ENCODE results near the gene RERE.
A peak's percentile ranks its signal among the peaks of the same experiment; 100 is the strongest.

Gene RERE

GRCh38 chr1:8684590-8684989, 132.8 kb downstream of the RERE start:
- DNase-seq = no peak

- DNase-seq = no peak
These were observed 134.9 kb downstream of the RERE start for GRCh38 chr1:8682573-8682972.

- peak; percentile 24 for DNase-seq
These were observed 135.5 kb downstream of the RERE start for GRCh38 chr1:8681911-8682310.

GRCh38 chr1:8680664-8681650, 136.5 kb downstream of the RERE start:
- peak; percentile 24 for DNase-seq

GRCh38 chr1:8679929-8680663, 137.3 kb downstream of the RERE start:
- DNase-seq = no peak

- no peak for DNase-seq
These were observed 138.0 kb downstream of the RERE start for GRCh38 chr1:8679395-8679800.

GRCh38 chr1:8678673-8679394, 138.6 kb downstream of the RERE start:
- DNase-seq = no peak

- DNase-seq = no peak
These were observed 139.7 kb downstream of the RERE start for GRCh38 chr1:8677782-8678181.

GRCh38 chr1:8676813-8677212, 140.6 kb downstream of the RERE start:
- no peak for DNase-seq

- no peak for DNase-seq
These were observed 141.4 kb downstream of the RERE start for GRCh38 chr1:8676072-8676471.

GRCh38 chr1:8674912-8675311, 142.5 kb downstream of the RERE start:
- no peak for DNase-seq

- no peak for DNase-seq
These were observed 143.0 kb downstream of the RERE start for GRCh38 chr1:8674481-8674880.

- peak; percentile 55 for DNase-seq
These were observed 146.0 kb downstream of the RERE start for GRCh38 chr1:8671306-8671917.

- no peak for DNase-seq
These were observed 147.0 kb downstream of the RERE start for GRCh38 chr1:8670371-8670818.

GRCh38 chr1:8669606-8670335, 147.7 kb downstream of the RERE start:
- no peak for DNase-seq

GRCh38 chr1:8667869-8668594, 149.4 kb downstream of the RERE start:
- DNase-seq = no peak

- DNase-seq = peak; percentile 23
These were observed 150.9 kb downstream of the RERE start for GRCh38 chr1:8666389-8667167.

GRCh38 chr1:8665833-8666232, 151.6 kb downstream of the RERE start:
- no peak for DNase-seq

GRCh38 chr1:8664887-8665286, 152.6 kb downstream of the RERE start:
- DNase-seq = no peak

GRCh38 chr1:8663915-8664329, 153.5 kb downstream of the RERE start:
- DNase-seq = no peak
